A549 (cell line): ENCODE measurements around the gene PLSCR2. TPM values are rescaled to one million over a fixed set of nuclear protein-coding genes. Genes with fewer than 3 reads are reported as not detected.

Experiments
- ATAC-seq, 2 experiments: fragments of 200-7000 bp in 1 of 2; fragments of >200 bp in 1 of 2; cut with Nextera tagmentation in 1 of 2; cut with Tn5 transposase in 1 of 2; 3 replicates each; pipeline versions ENCODE4 v1.8.0 to v1.9.1; 2018 to 2020; ENCODE audit warnings: mild to moderate bottlenecking in 1 of 2, moderate library complexity in 1 of 2
- CTCF ChIA-PET: fragments of 300-600 bp; sonication (Branson Sonifier 250); formaldehyde crosslinking; extraction: SDS; loops from one replicate; lab custom pipeline; 2021; ENCODE audit warnings: antibody characterized with exemption, inconsistent platforms; lab: Yijun Ruan, JAX
- POLR2A ChIA-PET: fragments of 350-600 bp; formaldehyde crosslinking; extraction: SDS; loops from one replicate; lab custom pipeline; 2021; ENCODE audit warnings: antibody characterized with exemption, inconsistent platforms; lab: Yijun Ruan, JAX
- DNase-seq, 2 experiments: peaks; one replicate each; pipeline versions ENCODE4 v3.0.0 to v3.0.0-alpha.2; 2011 to 2016; ENCODE audit warnings: low read depth in 1 of 2, low spot score in 1 of 2
- FAIRE-seq: peaks from 2 replicates; lab custom pipeline; 2011; peaks lifted over from hg19 to GRCh38; lab: Jason Lieb, UNC
- H3K27ac ChIP-seq, 2 experiments: fragments of >200 bp; sonication (Bioruptor Twin); formaldehyde crosslinking; 3 replicates each; pipeline ENCODE4 v1.5.1; 2016 to 2017
- H3K4me1 ChIP-seq: fragments of >200 bp; sonication (Bioruptor Twin); formaldehyde crosslinking; 3 replicates; pipeline ENCODE4 v1.6.1; 2016
- H3K4me2 ChIP-seq: fragments of >200 bp; sonication (Bioruptor Twin); formaldehyde crosslinking; 3 replicates; pipeline ENCODE4 v1.6.1; 2016
- H3K4me3 ChIP-seq: fragments of >200 bp; sonication (Bioruptor Twin); formaldehyde crosslinking; 3 replicates; pipeline ENCODE4 v1.5.1; 2016
- H3K9me3 ChIP-seq: fragments of >200 bp; sonication (Bioruptor Twin); formaldehyde crosslinking; 3 replicates; pipeline ENCODE4 v1.6.1; 2016
- BCL3 ChIP-seq: fragments of >200 bp; sonication (Bioruptor Twin); formaldehyde crosslinking; IDR thresholded peaks from 3 replicates; pipeline ENCODE4 v1.6.1; 2016
- BHLHE40 ChIP-seq: IDR thresholded peaks from 2 replicates; pipeline ENCODE4 v1.6.1; 2012; ENCODE audit warnings: low read depth, low read length, inconsistent platforms
- CBX2 ChIP-seq: fragments of 200-600 bp; sonication (generic); IDR thresholded peaks from 2 replicates; pipeline ENCODE4 v1.6.1; 2016; ENCODE audit warnings: low read depth, mild to moderate bottlenecking, borderline replicate concordance
- CBX8 ChIP-seq: fragments of 200-600 bp; sonication (generic); IDR thresholded peaks from 2 replicates; pipeline ENCODE4 v1.6.1; 2016
- CEBPB ChIP-seq, 2 experiments: fragments of >200 bp in 1 of 2; sonication (Bioruptor Twin) in 1 of 2; formaldehyde crosslinking in 1 of 2; IDR thresholded peaks; 2 replicates each; pipeline ENCODE4 v1.6.1; 2012 to 2016
- CHD2 ChIP-seq: fragments of 150-350 bp; IDR thresholded peaks from 2 replicates; pipeline ENCODE4 v1.6.1; 2014; ENCODE audit warnings: low read length; ENCODE audit not compliant: partially characterized antibody
- CHD4 ChIP-seq: fragments of 200-600 bp; sonication (generic); IDR thresholded peaks from 2 replicates; pipeline ENCODE4 v1.6.1; 2016; ENCODE audit warnings: antibody characterized with exemption, mild to moderate bottlenecking, borderline replicate concordance
- CTCF ChIP-seq: fragments of >200 bp; sonication (Bioruptor Twin); formaldehyde crosslinking; IDR thresholded peaks from 3 replicates; pipeline ENCODE4 v1.5.1; 2016
- E2F6 ChIP-seq: IDR thresholded peaks from 2 replicates; pipeline ENCODE4 v1.6.1; 2012; ENCODE audit warnings: low read depth, borderline replicate concordance
- EHF ChIP-seq: fragments of 250-450 bp; sonication (Bioruptor Pico); IDR thresholded peaks from 2 replicates; pipeline ENCODE4 v1.5.0; 2020; ENCODE audit warnings: mild to moderate bottlenecking
- EHMT2 ChIP-seq: fragments of 200-600 bp; sonication (generic); IDR thresholded peaks from 2 replicates; pipeline ENCODE4 v1.6.1; 2016; ENCODE audit warnings: antibody characterized with exemption, low read depth, mild to moderate bottlenecking, moderate library complexity
- EP300 ChIP-seq, 2 experiments: fragments of >200 bp; sonication (Bioruptor Twin); formaldehyde crosslinking; IDR thresholded peaks; 2 replicates in 1 of 2; 3 replicates in 1 of 2; pipeline ENCODE4 v1.6.1; 2016 to 2017
- FOXS1 ChIP-seq: fragments of 250-450 bp; sonication (Bioruptor Pico); IDR thresholded peaks from 2 replicates; pipeline ENCODE4 v1.5.0; 2020; ENCODE audit warnings: mild to moderate bottlenecking, moderate library complexity
- GATA3 ChIP-seq: IDR thresholded peaks from 2 replicates; pipeline ENCODE4 v1.6.1; 2012; ENCODE audit warnings: borderline replicate concordance
- HEYL ChIP-seq: fragments of 250-450 bp; sonication (Bioruptor Pico); IDR thresholded peaks from 2 replicates; pipeline ENCODE4 v1.8.0; 2021; ENCODE audit warnings: mild to moderate bottlenecking, moderate library complexity
- JUN ChIP-seq, 2 experiments: fragments of >200 bp; sonication (Bioruptor Twin); formaldehyde crosslinking; IDR thresholded peaks; 2 replicates in 1 of 2; 3 replicates in 1 of 2; pipeline ENCODE4 v1.6.1; 2016 to 2017
- KDM1A ChIP-seq: fragments of 200-600 bp; sonication (generic); IDR thresholded peaks from 2 replicates; pipeline ENCODE4 v1.6.1; 2016; ENCODE audit warnings: low read depth, mild to moderate bottlenecking
- MAFK ChIP-seq: fragments of 450-650 bp; IDR thresholded peaks from 2 replicates; pipeline ENCODE4 v1.6.1; 2014; ENCODE audit not compliant: partially characterized antibody
- MAX ChIP-seq: IDR thresholded peaks from 2 replicates; pipeline ENCODE4 v1.6.1; 2012
- MYC ChIP-seq: IDR thresholded peaks from 2 replicates; pipeline ENCODE4 v1.6.1; 2012; ENCODE audit warnings: mild to moderate bottlenecking, inconsistent platforms, low read length, improper control_type of control experiment, borderline replicate concordance
- NPAS2 ChIP-seq: fragments of 250-450 bp; sonication (Bioruptor Pico); IDR thresholded peaks from 2 replicates; pipeline ENCODE4 v1.8.0; 2022; ENCODE audit warnings: mild to moderate bottlenecking, moderate library complexity, borderline replicate concordance
- RFX5 ChIP-seq: fragments of 450-650 bp; IDR thresholded peaks from 2 replicates; pipeline ENCODE4 v1.7.1; 2014; ENCODE audit warnings: antibody characterized with exemption, mild to moderate bottlenecking, moderate library complexity
- RNF2 ChIP-seq: fragments of 200-600 bp; sonication (generic); IDR thresholded peaks from 2 replicates; pipeline ENCODE4 v1.6.1; 2016; ENCODE audit warnings: low read depth, mild to moderate bottlenecking, antibody characterized with exemption, moderate library complexity, borderline replicate concordance
- SMC3 ChIP-seq: fragments of >200 bp; sonication (Bioruptor Twin); formaldehyde crosslinking; IDR thresholded peaks from 3 replicates; pipeline ENCODE4 v1.6.1; 2018; ENCODE audit warnings: inconsistent platforms
- SREBF2 ChIP-seq: fragments of 450-650 bp; IDR thresholded peaks from 2 replicates; pipeline ENCODE4 v1.6.1; 2014; ENCODE audit warnings: mild to moderate bottlenecking, moderate library complexity
- TP53 ChIP-seq: fragments of 250-450 bp; sonication (Bioruptor Pico); IDR thresholded peaks from 2 replicates; pipeline ENCODE4 v1.5.0; 2021; ENCODE audit warnings: mild to moderate bottlenecking, moderate library complexity
- USF2 ChIP-seq: fragments of 450-650 bp; IDR thresholded peaks from 2 replicates; pipeline ENCODE4 v1.6.1; 2014; ENCODE audit warnings: antibody characterized with exemption
- ZC3H11A ChIP-seq: fragments of 450-650 bp; IDR thresholded peaks from 2 replicates; pipeline ENCODE4 v1.6.1; 2014; ENCODE audit warnings: antibody characterized with exemption, mild to moderate bottlenecking
- ZNF302 ChIP-seq: fragments of 250-450 bp; sonication (Bioruptor Pico); IDR thresholded peaks from 2 replicates; pipeline ENCODE4 v1.9.0; 2021; ENCODE audit warnings: inconsistent platforms, mild to moderate bottlenecking, moderate library complexity
- WGBS: methylation state at CpG from one replicate; pipeline ENCODE4 v1.1.6; 2017; ENCODE audit errors: missing lambda C conversion rate; 5-methylcytosine and 5-hydroxymethylcytosine counted together
- polyA plus RNA-seq, 4 experiments: library from polyadenylated mRNA; depleted of rRNA in 3 of 4; stranded (reverse); fragments of >200 nt; fragmentation: RNase III in 1 of 4; extraction: RNeasy Plus Mini Kit Qiagen cat#74134 plus additional on column Dnase treatment in 1 of 4; gene quantifications; 2 replicates in 3 of 4; 3 replicates in 1 of 4; pipeline ENCODE4 v1.2.3, GENCODE V29; 2011 to 2017

The PLSCR2 gene
- polyA plus RNA-seq, 2 of the 4 experiments (the other 2 are of a cell fraction): 0.10 TPM; not detected in 1

- CTCF ChIA-PET: interaction anchor here (0.6 kb wide), 1 partner anchor 20 kb away, joined by 3 read pairs; no protein-coding TSS in a partner anchor
- ATAC-seq (no peak), FAIRE-seq (no peak), DNase-seq (no peak)
- H3K4me2 ChIP-seq: peak overlapping the region; percentile 26
- POLR2A ChIA-PET: no interaction called here
- peak overlapping the region; percentile 34 to 39; a peak in 4 of 6 replicates for H3K27ac ChIP-seq
- TF ChIP-seq CEBPB (IDR thresholded peaks at IDR 0.05) (no peak), EHMT2 (no peak), SMC3 (no peak), SREBF2 (no peak), GATA3 (no peak), BHLHE40 (no peak), NPAS2 (CRISPR knock-in tag) (no peak), CTCF (no peak)
- no peaks in the 10 kb centered on the region for H3K9me3 ChIP-seq
- peaks cover 57% of the 10 kb centered on the region for H3K4me1 ChIP-seq
- H3K4me3 ChIP-seq: no peak overlapping the region
- 71% methylated on average over 6 of the region's 6 CpGs for WGBS
Measured at GRCh38 chr3:146465693-146466465, 3.5 kb downstream of the PLSCR2 start.

GRCh38 chr3:146464783-146465182 is 4.6 kb downstream of the PLSCR2 start:
- ATAC-seq: no peak
- CTCF ChIA-PET: interaction anchor here (0.7 kb wide), 1 partner anchor 42 kb away, joined by 3 read pairs; no protein-coding TSS in a partner anchor
- Histone ChIP-seq H3K4me2 (peak overlapping the region; percentile 30; the same call in 2 of the 3 replicates), H3K27ac (no peak overlapping the region), H3K9me3 (no peaks in the 10 kb centered on the region), H3K4me3 (no peak overlapping the region), H3K4me1 (peaks cover 49% of the 10 kb centered on the region)
- POLR2A ChIA-PET: no interaction called here
- FAIRE-seq: no peak
- no peak for DNase-seq
- 91% methylated on average over 1 of the region's 1 CpG for WGBS
- TF ChIP-seq CBX2: no peak
- no peak for TF ChIP-seq TP53 (CRISPR knock-in tag)
- TF ChIP-seq CBX8: no peak
- TF ChIP-seq MAX: no peak
- TF ChIP-seq BHLHE40: no peak
- no peak for TF ChIP-seq MAFK
- no peak for TF ChIP-seq MYC
- peak; percentile 64; the same call in 1 of the 2 replicates for TF ChIP-seq HEYL (CRISPR knock-in tag)
- no peak for TF ChIP-seq EP300 (IDR thresholded peaks at IDR 0.05)
- no peak for TF ChIP-seq RNF2
- no peak for TF ChIP-seq RFX5
- peak; percentile 94 for TF ChIP-seq ZNF302 (CRISPR knock-in tag)
- no peak for TF ChIP-seq E2F6
- peak; percentile 88 for TF ChIP-seq EHF (CRISPR knock-in tag)
- TF ChIP-seq CHD2: no peak
- TF ChIP-seq CHD4: no peak
- no peak for TF ChIP-seq ZC3H11A
- TF ChIP-seq KDM1A: no peak
- TF ChIP-seq FOXS1 (CRISPR knock-in tag): peak; percentile 85
- TF ChIP-seq JUN (IDR thresholded peaks at IDR 0.05): no peak
- TF ChIP-seq BCL3: no peak
- no peak for TF ChIP-seq GATA3
- peak; percentile 47; the same call in 1 of the 2 replicates for TF ChIP-seq NPAS2 (CRISPR knock-in tag)
- no peak for TF ChIP-seq USF2
